Kidney (tissue), 14 donors: ENCODE data around the gene BSG. TPM values are rescaled to one million over a fixed set of nuclear protein-coding genes. Genes with fewer than 3 reads are reported as not detected.

Source experiments
- DNase-seq, 5 donors: peaks; one replicate each; pipeline ENCODE4 v3.0.0-alpha.2; 2013 to 2020
- FAIRE-seq: peaks from 2 replicates; lab custom pipeline; 2012; peaks lifted over from hg19 to GRCh38; lab: Jason Lieb, UNC
- H3K27ac ChIP-seq, 2 donors: one replicate each; pipeline ENCODE4 v1.7.0; 2013; ENCODE audit warnings: low read depth in 2 of 2, low read length in 2 of 2, inconsistent platforms in 1 of 2
- H3K27me3 ChIP-seq: one replicate; pipeline ENCODE4 v1.7.1; 2013; ENCODE audit warnings: low read length, inconsistent platforms; ENCODE audit not compliant: control insufficient read depth, insufficient read depth
- H3K36me3 ChIP-seq, 3 donors: one replicate each; pipeline versions ENCODE4 v1.7.0 to v1.7.1; 2013; ENCODE audit warnings: low read length in 3 of 3, control low read depth in 1 of 3, inconsistent platforms in 1 of 3; ENCODE audit not compliant: insufficient read depth in 3 of 3, control insufficient read depth in 2 of 3
- H3K4me1 ChIP-seq, 3 donors: one replicate each; pipeline versions ENCODE4 v1.7.0 to v1.7.1; 2013; ENCODE audit warnings: low read length in 3 of 3, inconsistent platforms in 1 of 3, low read depth in 1 of 3; ENCODE audit not compliant: control insufficient read depth in 2 of 3, insufficient read depth in 2 of 3
- H3K4me3 ChIP-seq, 3 donors: one replicate each; pipeline versions ENCODE4 v1.7.0 to v1.8.1; 2013; ENCODE audit warnings: low read length in 3 of 3, control low read depth in 1 of 3, inconsistent platforms in 1 of 3
- H3K9ac ChIP-seq, 3 donors: one replicate each; pipeline versions ENCODE4 v1.7.0 to v1.7.1; 2013; ENCODE audit warnings: low read length in 3 of 3, control low read depth in 1 of 3, inconsistent platforms in 1 of 3
- H3K9me3 ChIP-seq, 3 donors: one replicate each; pipeline versions ENCODE4 v1.7.0 to v1.7.1; 2013; ENCODE audit warnings: low read length in 3 of 3, control low read depth in 1 of 3, inconsistent platforms in 1 of 3; ENCODE audit not compliant: control insufficient read depth in 2 of 3, insufficient read depth in 1 of 3
- intact Hi-C: fragments of 100-400 bp; cut with DNase I; formaldehyde crosslinking; loops from one replicate; pipeline ENCODE4 v1.11.1; 2022
- polyA plus RNA-seq: library from polyadenylated mRNA; stranded (reverse); fragments of 350-450 nt; fragmentation: Illumina TruSeq; extraction: RNeasy Lipid Tissue Mini Kit (QIAGEN cat#74804); gene quantifications from one replicate; pipeline ENCODE4 v1.2.3, GENCODE V29; 2014; ENCODE audit warnings: low read depth, low replicate concordance; ENCODE audit not compliant: insufficient read depth
- total RNA-seq: library from RNA; stranded (reverse); fragmentation: NEBNext Ultra II Directional; extraction: Animal tissue kit (Norgen Biotek cat#: 25700); gene quantifications from one replicate; pipeline ENCODE4 v1.2.1, GENCODE V29; 2021
- TF ChIP-seq, protein P1 (sequence below): IDR thresholded peaks from 3 replicates; pipeline ENCODE4 v1.5.1; 2012; ENCODE audit warnings: mild to moderate bottlenecking, moderate library complexity, borderline replicate concordance; ENCODE audit not compliant: insufficient read depth; ENCODE audit errors: extremely low read depth
- donor health status: control.
- donor health status: control.
- donor health status: control.
- donor health status: control.
- donor health status: control.
- donor health status: DM: yes; HTN: yes; CAD: no.
- donor health status: Normal renal cell carcinoma (clear cell type).

Gene BSG
- total and polyA plus RNA-seq, 2 donors from 2014 or later: 554 to 984 TPM

DNA sequence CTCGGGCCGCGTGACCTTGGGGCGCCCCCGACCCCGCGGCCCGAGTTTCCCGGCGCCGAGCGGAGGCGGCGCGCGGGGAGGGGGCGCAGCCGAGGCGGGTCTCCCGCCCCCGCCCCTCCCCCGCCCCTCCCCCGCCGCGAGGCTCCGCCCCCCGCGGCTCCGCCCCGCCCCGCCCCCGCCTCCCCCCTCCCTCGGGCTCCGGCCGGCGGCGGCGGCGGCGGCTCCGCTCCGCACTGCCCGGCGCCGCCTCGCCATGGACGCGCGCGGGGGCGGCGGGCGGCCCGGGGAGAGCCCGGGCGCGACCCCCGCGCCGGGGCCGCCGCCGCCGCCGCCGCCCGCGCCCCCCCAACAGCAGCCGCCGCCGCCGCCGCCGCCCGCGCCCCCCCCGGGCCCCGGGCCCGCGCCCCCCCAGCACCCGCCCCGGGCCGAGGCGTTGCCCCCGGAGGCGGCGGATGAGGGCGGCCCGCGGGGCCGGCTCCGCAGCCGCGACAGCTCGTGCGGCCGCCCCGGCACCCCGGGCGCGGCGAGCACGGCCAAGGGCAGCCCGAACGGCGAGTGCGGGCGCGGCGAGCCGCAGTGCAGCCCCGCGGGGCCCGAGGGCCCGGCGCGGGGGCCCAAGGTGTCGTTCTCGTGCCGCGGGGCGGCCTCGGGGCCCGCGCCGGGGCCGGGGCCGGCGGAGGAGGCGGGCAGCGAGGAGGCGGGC is 17.4 kb downstream of the BSG start, which contains the start of gene HCN2:
Gene HCN2, plus strand, starts transcription at position 189 of the 703 bp plus-strand sequence. Its CDS starts 65 bp downstream, at position 254.
- intact Hi-C loops: no loop called here
- Histone ChIP-seq H3K9ac (no peak within 1 kb of the TSS), H3K9me3 (no peaks in the 10 kb centered on the region), H3K27me3 (no peaks in the 10 kb centered on the region), H3K27ac (no peak within 1 kb of the TSS), H3K36me3 (no peaks in the 10 kb centered on the region), H3K4me1 (peaks cover 0 to 3% (median 0%) of the 10 kb centered on the region in 3 donors), H3K4me3 (no peak within 1 kb of the TSS)
- TF ChIP-seq, protein P1, sequence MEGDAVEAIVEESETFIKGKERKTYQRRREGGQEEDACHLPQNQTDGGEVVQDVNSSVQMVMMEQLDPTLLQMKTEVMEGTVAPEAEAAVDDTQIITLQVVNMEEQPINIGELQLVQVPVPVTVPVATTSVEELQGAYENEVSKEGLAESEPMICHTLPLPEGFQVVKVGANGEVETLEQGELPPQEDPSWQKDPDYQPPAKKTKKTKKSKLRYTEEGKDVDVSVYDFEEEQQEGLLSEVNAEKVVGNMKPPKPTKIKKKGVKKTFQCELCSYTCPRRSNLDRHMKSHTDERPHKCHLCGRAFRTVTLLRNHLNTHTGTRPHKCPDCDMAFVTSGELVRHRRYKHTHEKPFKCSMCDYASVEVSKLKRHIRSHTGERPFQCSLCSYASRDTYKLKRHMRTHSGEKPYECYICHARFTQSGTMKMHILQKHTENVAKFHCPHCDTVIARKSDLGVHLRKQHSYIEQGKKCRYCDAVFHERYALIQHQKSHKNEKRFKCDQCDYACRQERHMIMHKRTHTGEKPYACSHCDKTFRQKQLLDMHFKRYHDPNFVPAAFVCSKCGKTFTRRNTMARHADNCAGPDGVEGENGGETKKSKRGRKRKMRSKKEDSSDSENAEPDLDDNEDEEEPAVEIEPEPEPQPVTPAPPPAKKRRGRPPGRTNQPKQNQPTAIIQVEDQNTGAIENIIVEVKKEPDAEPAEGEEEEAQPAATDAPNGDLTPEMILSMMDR: no peak
- DNase-seq (no peak), FAIRE-seq (no peak)

DNA sequence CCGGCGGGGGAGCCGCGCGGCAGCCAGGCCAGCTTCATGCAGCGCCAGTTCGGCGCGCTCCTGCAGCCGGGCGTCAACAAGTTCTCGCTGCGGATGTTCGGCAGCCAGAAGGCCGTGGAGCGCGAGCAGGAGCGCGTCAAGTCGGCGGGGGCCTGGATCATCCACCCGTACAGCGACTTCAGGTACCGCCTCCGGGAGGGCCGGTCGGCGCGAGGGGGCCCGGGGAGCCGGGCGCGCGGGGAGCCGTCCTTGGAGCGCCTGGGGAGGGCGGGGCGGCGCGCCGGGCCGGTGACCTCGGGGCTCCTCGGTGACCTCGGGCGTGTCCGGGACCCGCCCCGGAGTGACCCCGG is 18.0 kb downstream of the BSG start:
- FAIRE-seq (no peak), DNase-seq (peak in 1 of 5 donors; percentile 45)
- H3K9me3 ChIP-seq: no peaks in the 10 kb centered on the region
- H3K27ac ChIP-seq: no peak overlapping the region
- no peaks in the 10 kb centered on the region for H3K36me3 ChIP-seq
- intact Hi-C loops: no loop called here
- H3K9ac ChIP-seq: no peak overlapping the region
- TF ChIP-seq, protein P1: no peak
- peaks cover 0 to 3% (median 0%) of the 10 kb centered on the region in 3 donors for H3K4me1 ChIP-seq
- H3K4me3 ChIP-seq: no peak overlapping the region
- no peaks in the 10 kb centered on the region for H3K27me3 ChIP-seq

DNA sequence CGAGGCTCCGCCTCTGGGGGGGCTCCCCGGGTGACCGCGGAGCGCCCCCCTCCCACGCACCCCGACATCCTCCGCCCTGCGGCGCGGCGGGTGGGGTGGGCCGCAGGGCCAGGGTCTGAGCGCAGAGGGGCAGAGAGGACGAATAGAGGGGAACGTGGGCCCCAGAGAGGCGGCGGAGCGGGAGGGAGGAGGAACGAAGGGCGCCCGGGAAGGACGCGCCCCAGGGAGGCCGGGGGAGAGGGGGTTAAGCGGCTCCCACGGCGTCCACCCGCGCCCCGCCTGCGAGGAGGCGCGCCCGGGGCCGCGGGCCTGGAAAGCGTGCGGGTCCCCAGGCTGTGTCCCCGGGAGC is 18.3 kb downstream of the BSG start:
- TF ChIP-seq, protein P1: no peak
- FAIRE-seq (no peak), DNase-seq (no peak)
- Histone ChIP-seq H3K9me3 (no peaks in the 10 kb centered on the region), H3K4me1 (peaks cover 0 to 3% (median 0%) of the 10 kb centered on the region in 3 donors), H3K4me3 (no peak overlapping the region), H3K27me3 (no peaks in the 10 kb centered on the region), H3K27ac (no peak overlapping the region), H3K36me3 (no peaks in the 10 kb centered on the region), H3K9ac (no peak overlapping the region)
- intact Hi-C loops: no loop called here
